Measurements from ENCODE around the gene SEMA4D.

The SEMA4D gene

GRCh38 chr9:89436963-89437625, 60.8 kb downstream of the SEMA4D start:
- TF ChIP-seq CTCF (IDR thresholded peaks at IDR 0.05): no peak
- no peak overlapping the region for H3K27ac ChIP-seq

GRCh38 chr9:89436326-89436725, 61.6 kb downstream of the SEMA4D start:
- TF ChIP-seq ZFX (IDR thresholded peaks at IDR 0.05; ENCODE audit: borderline replicate concordance) (no peak), CTCF (IDR thresholded peaks at IDR 0.05) (no peak)
- no peak overlapping the region for H3K27ac ChIP-seq

GRCh38 chr9:89435071-89435823, 62.7 kb downstream of the SEMA4D start:
- TF ChIP-seq ZFX (IDR thresholded peaks at IDR 0.05; ENCODE audit: borderline replicate concordance): no peak
- TF ChIP-seq CTCF (IDR thresholded peaks at IDR 0.05): no peak
- peak overlapping the region; percentile 37 for H3K27ac ChIP-seq

- TF ChIP-seq ZFX (IDR thresholded peaks at IDR 0.05; ENCODE audit: borderline replicate concordance): no peak
- no peak for TF ChIP-seq CTCF (IDR thresholded peaks at IDR 0.05)
- H3K27ac ChIP-seq: peak overlapping the region; percentile 37; the same call in 1 of the 2 replicates
Measured at GRCh38 chr9:89434636-89435035, 63.3 kb downstream of the SEMA4D start.

- H3K27ac ChIP-seq: no peak overlapping the region
- no peak for TF ChIP-seq ZFX (IDR thresholded peaks at IDR 0.05; ENCODE audit: borderline replicate concordance)
- no peak for TF ChIP-seq CTCF (IDR thresholded peaks at IDR 0.05)
Measured at GRCh38 chr9:89433826-89434225, 64.1 kb downstream of the SEMA4D start.

- TF ChIP-seq ZFX (IDR thresholded peaks at IDR 0.05; ENCODE audit: borderline replicate concordance) (no peak), CTCF (IDR thresholded peaks at IDR 0.05) (no peak)
- no peak overlapping the region for H3K27ac ChIP-seq
Measured at GRCh38 chr9:89432986-89433530, 64.9 kb downstream of the SEMA4D start.
